Fibroblast of mammary gland (primary cell): ENCODE measurements around the gene OR3A1.
"Not testable (repeated sequence)": the region's sequence is repeated elsewhere in the genome, so short reads cannot be mapped to it uniquely, and the experiment has no call there.

ENCODE experiments used
- DNase-seq: peaks from one replicate; pipeline ENCODE4 v3.0.0-alpha.2; 2010; ENCODE audit warnings: low read depth
- H3K4me3 ChIP-seq: 2 replicates; pipeline ENCODE4 v1.5.1; 2011; ENCODE audit warnings: low read depth, mild to moderate bottlenecking, low read length, moderate library complexity; ENCODE audit not compliant: control insufficient read depth
- TF ChIP-seq, protein P1 (sequence below): conservative IDR thresholded peaks from 2 replicates; pipeline ENCODE4 v1.5.1; 2011; ENCODE audit warnings: low read depth, low read length, inconsistent platforms; ENCODE audit not compliant: control insufficient read depth, insufficient read depth

The OR3A1 gene

DNA sequence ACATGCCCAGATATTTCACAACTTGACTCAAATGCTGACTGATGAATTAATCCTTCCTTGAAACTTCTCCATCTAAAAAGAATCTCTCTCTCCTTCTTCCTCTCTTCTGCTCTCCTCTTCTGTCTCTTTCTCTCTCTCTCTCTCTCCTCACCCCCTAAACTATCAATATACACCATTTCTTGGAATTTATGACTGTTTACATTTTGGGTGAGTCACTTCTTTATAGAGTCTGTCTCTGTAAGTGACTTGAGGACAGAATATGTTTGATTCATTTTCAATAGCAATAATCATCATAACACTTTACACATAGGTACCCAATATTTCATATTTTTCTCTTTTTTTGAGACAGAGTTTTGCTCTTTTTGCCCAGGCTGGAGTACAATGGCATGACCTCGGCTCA, 15.3 kb downstream of the OR3A1 start:
- TF ChIP-seq, protein P1, sequence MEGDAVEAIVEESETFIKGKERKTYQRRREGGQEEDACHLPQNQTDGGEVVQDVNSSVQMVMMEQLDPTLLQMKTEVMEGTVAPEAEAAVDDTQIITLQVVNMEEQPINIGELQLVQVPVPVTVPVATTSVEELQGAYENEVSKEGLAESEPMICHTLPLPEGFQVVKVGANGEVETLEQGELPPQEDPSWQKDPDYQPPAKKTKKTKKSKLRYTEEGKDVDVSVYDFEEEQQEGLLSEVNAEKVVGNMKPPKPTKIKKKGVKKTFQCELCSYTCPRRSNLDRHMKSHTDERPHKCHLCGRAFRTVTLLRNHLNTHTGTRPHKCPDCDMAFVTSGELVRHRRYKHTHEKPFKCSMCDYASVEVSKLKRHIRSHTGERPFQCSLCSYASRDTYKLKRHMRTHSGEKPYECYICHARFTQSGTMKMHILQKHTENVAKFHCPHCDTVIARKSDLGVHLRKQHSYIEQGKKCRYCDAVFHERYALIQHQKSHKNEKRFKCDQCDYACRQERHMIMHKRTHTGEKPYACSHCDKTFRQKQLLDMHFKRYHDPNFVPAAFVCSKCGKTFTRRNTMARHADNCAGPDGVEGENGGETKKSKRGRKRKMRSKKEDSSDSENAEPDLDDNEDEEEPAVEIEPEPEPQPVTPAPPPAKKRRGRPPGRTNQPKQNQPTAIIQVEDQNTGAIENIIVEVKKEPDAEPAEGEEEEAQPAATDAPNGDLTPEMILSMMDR: no peak
- H3K4me3 ChIP-seq: no peak overlapping the region
- DNase-seq: no peak

DNA sequence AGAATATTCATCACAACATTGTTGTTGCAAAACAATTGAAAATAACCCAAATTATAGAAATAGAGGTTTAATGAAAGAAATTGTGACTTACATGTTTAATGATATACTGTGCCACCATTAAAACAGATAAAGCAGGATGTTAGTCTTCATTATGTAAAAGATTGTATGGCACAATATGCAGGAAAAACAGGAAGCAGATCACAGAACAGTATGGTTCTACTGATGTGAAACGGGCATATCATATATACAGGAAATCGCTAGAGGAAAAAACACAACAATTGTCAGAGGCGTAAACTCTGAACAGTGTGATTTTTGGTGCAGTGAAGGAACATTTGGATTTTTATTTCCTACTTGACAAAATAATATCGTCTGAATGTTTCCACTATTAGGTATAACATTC, 22.0 kb downstream of the OR3A1 start:
- TF ChIP-seq, protein P1: no peak
- DNase-seq: no peak
- H3K4me3 ChIP-seq: no peak overlapping the region

DNA sequence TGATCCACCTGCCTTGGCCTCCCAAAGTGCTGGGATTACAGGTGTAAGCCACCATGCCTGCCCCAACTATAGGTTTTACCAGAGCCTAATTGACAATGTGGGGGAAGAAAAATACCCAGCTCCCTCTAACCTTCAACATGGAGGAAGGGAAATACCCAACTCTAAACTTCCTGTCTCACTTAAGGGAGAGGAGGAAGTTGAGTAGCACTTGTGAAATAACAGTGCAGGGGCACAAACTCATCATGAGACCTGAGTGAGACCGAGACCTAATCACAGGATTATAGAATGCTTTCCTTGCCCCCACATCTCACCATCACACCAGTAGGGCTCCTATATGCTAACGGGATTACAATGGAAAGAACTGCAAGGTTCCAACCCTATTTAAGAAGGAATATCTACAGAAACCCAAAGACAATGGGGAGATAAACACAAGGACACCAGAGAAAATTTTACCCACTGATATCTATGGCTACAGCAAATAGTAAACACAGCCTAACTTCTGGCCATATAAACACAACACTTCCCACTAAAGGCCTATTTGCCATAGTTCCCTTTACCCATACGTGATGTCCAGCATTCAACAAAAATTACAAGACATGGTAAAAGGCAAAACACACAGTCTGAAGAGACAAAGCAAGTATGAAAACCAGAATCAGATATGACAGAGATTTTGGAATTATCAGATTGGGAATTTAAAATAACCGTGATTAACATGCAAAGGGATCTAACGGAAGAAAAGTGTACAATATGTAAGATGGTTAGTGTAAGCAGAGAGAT, 26.9 kb downstream of the OR3A1 start:
- TF ChIP-seq, protein P1: no peak
- H3K4me3 ChIP-seq: no peak overlapping the region
- no peak for DNase-seq

DNA sequence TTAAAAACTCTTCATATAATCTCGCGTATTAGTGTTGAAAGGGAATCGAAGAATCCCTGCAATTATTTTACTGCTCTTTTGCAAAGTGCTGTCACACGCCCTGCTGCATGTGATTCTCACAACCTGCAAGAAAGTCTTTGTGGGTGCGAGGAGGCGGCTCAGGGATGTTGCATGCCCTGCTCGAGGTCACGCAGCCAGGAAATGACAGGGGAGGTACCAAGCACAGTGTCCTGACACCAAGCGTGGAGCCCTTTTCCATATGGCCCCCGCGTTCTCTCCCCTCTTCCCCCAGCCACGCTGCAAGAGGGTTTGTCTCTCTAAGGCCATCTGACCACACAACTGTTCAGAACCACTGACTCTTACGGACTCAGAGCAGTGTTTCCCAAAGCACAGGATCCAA, 37.6 kb downstream of the OR3A1 start:
- no peak overlapping the region for H3K4me3 ChIP-seq
- DNase-seq: no peak
- TF ChIP-seq, protein P1: no peak

DNA sequence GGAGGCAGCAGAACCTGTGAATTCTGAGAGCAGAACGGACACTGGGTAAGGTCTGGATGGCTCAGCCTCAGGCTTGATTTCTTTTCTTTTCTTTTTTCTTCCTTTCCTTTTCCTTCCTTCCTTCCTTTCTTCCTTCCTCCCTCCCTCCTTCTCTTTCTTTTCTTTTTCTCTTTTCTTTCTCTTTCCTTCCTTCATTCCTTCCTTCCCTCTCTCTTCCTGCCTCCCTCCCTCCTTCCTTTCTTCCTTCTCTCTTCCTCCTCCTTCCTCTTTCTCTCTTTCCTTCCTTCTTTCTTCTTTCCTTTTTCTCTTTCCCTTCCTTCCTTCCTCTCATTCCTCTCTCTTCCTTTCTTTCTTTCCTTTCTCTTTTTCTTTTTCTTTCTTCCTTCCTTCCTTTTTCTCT, 38.0 kb downstream of the OR3A1 start:
- TF ChIP-seq, protein P1: no peak
- no peak overlapping the region for H3K4me3 ChIP-seq
- DNase-seq: no peak

DNA sequence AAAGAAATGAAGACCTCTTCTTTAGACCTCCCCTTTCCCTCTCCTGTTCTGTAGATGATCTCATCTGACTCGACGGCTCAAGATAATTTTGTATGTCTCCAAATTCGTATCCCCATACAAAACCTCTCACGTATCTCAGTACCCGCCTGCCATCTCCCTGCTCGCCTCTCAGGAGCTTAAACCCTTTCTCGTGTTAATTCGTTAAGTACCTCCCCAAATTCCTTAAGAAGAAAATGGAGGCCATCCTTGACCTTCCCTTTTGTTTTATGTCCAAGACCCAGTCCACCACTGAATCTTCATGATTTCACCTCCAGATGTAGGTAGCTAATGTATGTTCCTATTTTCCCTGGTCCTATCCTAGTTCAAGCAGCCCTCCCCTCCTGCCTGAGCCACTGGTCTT, 41.6 kb downstream of the OR3A1 start:
- TF ChIP-seq, protein P1: no peak
- DNase-seq: no peak
- H3K4me3 ChIP-seq: no peak overlapping the region

DNA sequence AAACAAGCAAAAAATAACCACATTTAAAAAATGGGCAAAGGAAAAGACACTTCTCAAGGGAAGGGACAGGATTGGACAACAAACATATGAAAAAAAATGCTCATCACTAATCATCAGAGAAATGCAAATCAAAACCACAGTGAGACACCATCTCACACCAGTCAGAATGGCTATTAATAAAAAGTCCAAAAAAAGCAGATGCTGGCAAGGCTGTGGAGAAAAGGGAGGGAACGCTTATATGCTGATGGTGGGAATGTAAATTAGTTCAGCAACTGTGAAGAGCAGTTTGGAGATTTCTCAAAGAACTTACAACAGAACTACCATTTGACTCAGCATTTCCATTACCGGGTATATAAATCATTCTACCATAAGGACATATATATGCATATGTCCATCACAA, 49.1 kb downstream of the OR3A1 start:
- not testable (repeated sequence) for DNase-seq, H3K4me3 ChIP-seq

DNA sequence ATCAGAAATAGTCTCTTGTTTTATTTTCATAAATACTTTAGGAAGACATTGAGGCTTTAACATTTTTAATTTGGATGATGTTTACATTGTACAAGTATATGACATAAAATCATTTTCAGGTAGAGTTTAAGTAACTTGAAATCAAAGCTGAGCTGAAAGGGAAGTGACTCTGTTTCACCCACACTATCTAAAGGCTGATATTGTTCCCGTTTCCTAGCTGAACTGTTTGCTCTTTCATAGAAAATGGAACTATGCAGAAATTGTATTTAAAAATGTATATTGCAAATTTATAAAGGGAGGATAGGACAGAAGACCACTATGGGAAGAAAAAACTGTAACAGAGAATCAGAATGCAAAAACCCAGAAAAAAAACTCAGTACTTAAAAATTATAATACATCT, 53.3 kb downstream of the OR3A1 start:
- not testable (repeated sequence) for H3K4me3 ChIP-seq, DNase-seq

DNA sequence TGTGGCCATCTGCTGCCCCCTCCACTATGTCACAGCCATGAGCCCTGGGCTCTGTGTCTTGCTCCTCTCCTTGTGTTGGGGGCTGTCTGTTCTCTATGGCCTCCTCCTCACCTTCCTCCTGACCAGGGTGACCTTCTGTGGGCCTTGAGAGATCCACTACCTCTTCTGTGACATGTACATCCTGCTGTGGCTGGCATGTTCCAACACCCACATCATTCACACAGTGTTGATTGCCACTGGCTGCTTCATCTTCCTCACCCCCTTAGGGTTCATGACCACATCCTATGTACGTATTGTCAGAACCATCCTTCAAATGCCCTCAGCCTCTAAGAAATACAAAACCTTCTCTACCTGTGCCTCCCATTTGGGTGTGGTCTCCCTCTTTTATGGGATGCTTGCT, 57.1 kb downstream of the OR3A1 start:
- not testable (repeated sequence) for DNase-seq, H3K4me3 ChIP-seq
